Measurements from ENCODE around the gene CENPU.
"Not testable (repeated sequence)": the region's sequence is repeated elsewhere in the genome, so short reads cannot be mapped to it uniquely, and the experiment has no call there.

CENPU gene, protein sequence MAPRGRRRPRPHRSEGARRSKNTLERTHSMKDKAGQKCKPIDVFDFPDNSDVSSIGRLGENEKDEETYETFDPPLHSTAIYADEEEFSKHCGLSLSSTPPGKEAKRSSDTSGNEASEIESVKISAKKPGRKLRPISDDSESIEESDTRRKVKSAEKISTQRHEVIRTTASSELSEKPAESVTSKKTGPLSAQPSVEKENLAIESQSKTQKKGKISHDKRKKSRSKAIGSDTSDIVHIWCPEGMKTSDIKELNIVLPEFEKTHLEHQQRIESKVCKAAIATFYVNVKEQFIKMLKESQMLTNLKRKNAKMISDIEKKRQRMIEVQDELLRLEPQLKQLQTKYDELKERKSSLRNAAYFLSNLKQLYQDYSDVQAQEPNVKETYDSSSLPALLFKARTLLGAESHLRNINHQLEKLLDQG

GRCh38 chr4:184733654-184734524, at the start of gene CENPU:
CENPU (minus strand) TSS chr4:184734096; CDS start chr4:184734062, 34 bp downstream.
- peak; percentile 99 for DNase-seq

- DNase-seq = peak; percentile 63 to 78
Observed at GRCh38 chr4:184782731-184783373, 49.0 kb upstream of the CENPU start.

- not testable (repeated sequence) for DNase-seq
Observed at GRCh38 chr4:184779160-184779559, 45.3 kb upstream of the CENPU start.

GRCh38 chr4:184778325-184778724, 44.4 kb upstream of the CENPU start:
- no peak for DNase-seq

- DNase-seq = no peak
Observed at GRCh38 chr4:184776821-184777220, 42.9 kb upstream of the CENPU start.

DNA sequence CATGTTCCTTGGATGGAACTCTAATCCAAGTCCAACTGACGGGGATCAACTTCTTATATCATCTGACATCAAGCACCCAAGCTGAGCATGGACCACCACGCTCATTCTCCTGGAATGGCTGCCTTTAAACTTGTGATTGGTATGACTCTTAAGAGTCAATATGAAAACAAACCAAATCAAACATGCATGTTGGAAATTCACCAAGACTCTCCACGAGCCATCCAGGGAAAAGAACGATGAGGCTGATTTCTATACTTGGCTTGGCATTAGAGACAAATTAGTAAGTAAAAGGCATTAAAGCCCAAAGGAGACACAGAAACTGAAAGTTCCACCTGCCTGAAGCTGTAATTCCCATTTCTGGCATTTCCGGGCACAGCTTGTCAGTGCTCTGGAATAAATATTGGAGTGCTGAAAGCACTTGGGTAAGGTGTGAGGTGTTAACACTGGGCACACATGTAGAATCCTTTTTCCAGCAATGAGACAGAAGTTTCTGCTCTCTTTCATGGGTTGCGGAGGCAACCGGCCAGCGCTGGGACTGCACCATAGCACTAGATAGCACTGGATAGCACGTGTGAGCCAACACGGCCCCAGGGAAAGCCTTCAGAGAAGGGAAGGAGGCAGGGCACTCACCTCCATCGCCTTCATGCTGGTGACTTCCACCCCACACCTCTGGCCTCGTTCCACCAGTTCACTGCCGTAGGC, 42.1 kb upstream of the CENPU start:
- DNase-seq = no peak

DNA sequence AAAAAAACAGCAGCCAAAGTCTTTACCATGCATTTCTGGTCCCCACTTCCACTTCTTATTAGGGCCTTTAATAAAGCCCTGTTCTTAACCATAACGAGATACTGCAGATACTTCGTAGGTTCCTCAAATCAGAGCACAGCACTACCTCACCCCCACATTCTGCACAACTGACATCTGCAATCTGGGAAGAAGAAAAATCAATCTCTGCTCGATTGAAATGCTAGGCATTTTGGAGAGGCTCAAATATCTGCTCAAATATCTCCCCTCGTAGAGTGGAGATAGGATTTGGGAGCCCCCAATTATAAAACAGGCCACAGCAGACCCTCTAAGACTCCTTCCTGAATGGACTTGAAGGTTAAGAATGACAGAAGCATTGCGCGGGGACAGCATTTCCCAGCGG, 40.3 kb upstream of the CENPU start:
- no peak for DNase-seq

DNA sequence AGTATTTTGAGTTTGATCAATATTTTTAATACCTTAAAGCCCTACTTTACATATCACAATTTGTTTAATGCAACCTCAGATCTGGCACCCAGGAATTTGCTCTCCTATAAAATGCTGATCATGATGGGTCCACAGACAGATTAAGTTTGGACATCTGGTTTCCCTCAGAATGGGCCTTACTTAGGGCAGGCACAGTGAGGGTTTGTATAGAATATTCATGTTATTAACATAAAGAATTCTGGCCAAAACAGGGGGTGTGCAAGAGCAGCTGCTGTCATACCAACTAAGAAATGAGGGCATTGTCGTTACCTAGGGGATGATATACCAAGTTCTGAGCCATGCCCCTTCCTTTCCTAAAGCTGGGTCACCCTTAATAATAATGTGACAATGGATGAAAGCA, 37.5 kb upstream of the CENPU start:
- DNase-seq = no peak

GRCh38 chr4:184769141-184769765, 35.4 kb upstream of the CENPU start:
- DNase-seq = no peak

GRCh38 chr4:184768296-184768695, 34.4 kb upstream of the CENPU start:
- no peak for DNase-seq

DNA sequence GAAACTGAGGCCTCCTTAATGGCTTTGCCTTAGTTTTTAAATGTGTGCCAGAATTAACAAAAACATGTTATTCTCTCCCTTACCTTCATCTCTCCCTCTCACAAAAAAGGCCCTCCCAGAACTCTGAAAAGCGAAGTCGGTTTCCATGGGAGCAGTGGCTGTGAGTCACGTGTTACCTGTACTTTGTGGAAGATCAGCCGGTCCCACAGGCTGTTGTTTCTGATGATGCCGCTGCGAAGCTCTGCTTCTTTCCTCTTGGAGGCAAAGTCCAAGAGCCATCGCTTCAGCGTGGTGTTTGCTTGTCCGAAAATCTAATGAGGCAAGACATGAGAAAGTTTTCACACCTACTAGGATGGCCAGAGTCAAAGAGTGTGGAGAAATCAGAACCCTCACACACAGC, 32.5 kb upstream of the CENPU start:
- no peak for DNase-seq

DNA sequence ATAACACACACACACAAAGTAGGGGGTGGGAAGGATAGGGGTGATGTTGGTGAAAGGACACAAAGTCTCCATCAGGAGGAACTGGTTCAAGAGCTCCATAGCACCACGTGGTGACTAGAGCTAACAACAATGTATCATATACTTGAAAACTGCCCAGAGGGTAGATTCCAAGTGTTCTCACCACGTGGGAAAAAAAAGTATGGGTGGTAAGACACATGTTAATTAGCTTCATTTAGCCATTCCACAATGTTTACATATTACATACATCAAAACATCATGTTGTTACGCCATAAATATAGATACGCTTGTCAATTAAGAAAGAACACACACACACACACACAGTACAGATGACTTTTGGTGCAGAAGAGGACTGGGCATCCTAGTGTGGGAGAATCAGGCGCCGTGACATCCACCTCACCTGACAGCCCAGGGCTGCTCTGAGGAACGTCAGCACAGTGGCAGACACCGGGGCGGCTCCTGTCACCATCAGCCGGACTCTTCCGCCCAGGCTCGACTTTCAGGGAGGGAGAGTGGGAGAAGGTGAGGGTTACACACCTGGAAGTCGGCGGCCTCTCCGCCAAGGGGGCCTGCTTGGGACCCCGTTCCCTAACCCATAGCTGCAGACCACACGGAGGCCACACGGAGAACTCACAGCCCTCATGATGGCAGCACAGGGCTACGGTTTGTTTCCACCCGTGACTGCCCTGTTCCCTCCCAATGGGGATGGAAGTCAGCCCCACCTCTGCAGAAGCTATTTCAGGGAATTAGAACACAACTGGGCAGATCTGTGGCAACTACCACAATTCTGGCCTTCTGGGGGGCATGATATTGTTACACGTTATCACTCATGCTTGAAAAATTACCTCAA, 31.8 kb upstream of the CENPU start:
- DNase-seq = no peak

GRCh38 chr4:184764601-184765000, 30.7 kb upstream of the CENPU start:
- no peak for DNase-seq

- DNase-seq = no peak
Observed at GRCh38 chr4:184763150-184763780, 29.4 kb upstream of the CENPU start.

- DNase-seq = peak in 1 of 2 experiments; percentile 30
Observed at GRCh38 chr4:184762100-184762499, 28.2 kb upstream of the CENPU start.

DNA sequence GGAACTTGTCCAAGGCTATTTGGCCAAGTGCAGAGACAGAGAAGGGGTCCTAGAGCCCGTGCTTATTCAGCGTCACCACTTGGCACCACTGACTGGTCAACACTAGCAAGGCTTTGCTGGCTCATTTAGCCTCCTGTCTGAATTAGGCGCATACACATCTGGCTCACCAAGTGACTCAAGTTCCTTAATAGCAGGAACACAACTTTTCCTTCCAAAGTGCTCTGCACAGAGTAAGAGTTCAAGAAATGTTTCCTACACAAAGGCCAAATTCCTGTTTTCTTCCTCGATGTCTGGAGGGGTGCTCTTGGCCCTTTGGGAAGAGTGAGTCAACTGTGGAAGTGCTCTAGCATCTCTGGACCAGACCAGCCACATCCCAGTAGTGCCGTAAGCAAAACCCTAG, 26.8 kb upstream of the CENPU start:
- DNase-seq = no peak

- no peak for DNase-seq
Observed at GRCh38 chr4:184757810-184758209, 23.9 kb upstream of the CENPU start.

DNA sequence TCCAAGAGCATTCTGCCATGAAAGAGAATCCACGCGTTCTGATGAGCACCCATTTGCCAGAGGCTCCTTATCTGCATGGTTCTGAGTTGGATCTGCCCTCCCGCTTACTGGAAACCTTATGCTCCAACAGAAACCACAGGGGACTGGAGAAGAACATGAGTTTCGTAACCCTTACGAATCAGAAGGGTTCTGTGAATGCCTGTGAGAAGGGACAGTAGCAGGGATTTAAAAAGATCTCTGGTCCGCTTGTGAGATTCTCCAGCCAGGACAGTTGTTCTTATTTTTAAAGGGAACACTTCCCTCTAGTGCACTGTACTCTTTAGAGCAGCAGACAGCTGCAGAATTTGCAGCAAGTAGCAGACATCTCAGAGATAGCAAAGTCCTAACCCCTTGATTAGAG, 22.5 kb upstream of the CENPU start:
- peak; percentile 24 to 26 for DNase-seq

DNA sequence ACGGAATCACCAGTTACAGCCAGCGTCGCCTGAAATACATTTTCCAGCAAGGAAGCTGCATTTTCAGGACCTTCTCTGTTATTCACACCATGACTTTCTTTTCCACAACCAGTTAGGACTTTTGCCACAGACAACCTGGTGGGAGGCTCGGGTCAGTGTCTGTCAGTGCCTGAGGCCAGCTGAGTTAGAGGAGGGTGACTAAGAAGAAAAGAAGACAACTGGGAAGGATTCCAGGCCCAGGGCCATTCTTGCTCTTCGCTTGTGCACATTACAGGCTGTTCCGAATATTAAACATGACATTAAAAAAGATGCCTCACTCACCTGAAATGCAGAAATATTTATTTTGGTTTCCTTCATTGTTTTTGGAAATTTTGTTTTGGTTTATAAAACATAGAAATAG, 21.4 kb upstream of the CENPU start:
- DNase-seq = no peak

- DNase-seq = no peak
Observed at GRCh38 chr4:184752496-184753275, 18.8 kb upstream of the CENPU start.
